GM19463 (cell line): ENCODE data around the gene CLEC4F.

Experiments used
- ATAC-seq: cut with Tn5 transposase; IDR thresholded peaks from one replicate; pipeline ENCODE4 v1.9.1; 2021; ENCODE audit warnings: mild to moderate bottlenecking, moderate library complexity; ENCODE audit not compliant: unreplicated experiment

The CLEC4F gene

GRCh38 chr2:70790136-70790828 is 30.1 kb downstream of the CLEC4F start, which contains the start of gene FIGLA:
Gene FIGLA (minus strand): TSS chr2:70790643. CDS start chr2:70790638, 5 bp downstream.
- no peak for ATAC-seq

DNA sequence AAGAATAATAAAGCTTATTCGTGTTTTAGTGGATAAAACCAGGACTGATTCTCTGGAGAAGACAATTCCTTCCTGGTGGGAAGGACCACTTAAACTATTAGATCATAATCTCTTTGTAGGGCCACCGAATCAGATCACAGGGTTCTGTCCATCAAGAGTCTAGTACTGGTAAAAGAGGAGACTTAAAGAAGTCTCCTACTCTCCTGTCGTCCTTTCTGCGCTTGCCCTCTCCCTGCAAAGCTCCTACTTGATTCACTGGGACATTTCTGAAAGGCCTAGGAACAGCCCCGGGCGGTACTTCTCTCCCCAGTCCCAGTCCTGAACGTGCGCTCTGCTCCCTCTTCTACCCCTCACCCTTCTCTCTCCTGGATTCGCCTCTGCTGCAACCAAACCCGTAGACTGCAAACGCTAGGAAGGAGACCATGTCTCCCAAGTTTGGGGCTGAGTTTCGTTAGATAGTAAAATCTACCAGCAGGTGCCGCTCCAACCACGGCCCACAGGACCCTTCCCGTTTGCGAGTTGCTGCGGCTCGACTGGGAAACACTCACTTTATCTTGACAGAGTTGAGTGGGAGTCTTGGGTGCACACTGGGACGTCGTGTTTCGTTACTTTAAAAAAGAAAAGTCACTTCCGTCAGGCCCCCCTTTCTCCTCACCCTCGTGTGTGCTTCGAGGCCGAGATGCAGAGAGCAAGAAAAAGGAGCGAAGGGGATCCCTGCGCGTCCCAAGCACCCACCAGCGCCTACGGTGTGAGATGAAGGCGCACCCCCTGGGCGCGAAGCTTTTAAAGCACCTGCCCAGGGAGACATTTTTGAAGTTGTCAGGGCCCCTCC is 30.9 kb downstream of the CLEC4F start:
- no peak for ATAC-seq

DNA sequence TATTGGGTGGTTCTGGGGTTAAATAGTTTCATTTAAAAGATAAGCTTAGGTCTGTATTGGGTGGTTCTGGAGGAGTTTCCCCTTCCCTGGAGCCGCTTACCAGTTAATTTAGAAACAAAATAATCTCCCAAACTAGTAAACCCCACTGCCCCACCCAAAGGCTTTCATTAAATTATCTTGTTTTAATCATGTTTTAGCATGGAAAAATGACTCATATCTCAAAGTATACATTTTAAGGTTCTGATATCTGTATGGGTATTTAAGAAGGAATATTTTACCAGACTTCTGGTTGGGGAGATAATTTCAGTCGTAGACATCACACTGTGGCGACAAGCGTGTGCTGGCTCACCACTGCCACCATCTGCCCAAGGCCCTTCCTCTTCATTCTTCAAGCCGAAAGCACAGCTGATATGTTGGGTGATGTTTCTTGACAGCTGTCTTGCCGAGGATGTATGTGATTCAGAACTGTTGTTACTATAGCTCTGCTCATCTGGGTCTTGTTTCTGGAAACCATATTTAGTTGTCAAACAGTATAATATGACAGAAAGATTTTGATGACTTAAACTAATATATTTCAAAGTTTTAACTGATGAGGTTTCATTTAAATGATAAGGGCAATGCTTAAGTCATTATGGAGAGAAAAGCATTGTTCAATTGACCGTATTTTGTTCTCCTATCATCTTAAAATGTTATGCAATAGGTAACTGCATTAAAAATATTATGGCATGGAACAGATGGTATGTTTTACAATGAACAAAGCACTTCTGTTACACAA is 35.1 kb downstream of the CLEC4F start:
- peak; percentile 45 for ATAC-seq

DNA sequence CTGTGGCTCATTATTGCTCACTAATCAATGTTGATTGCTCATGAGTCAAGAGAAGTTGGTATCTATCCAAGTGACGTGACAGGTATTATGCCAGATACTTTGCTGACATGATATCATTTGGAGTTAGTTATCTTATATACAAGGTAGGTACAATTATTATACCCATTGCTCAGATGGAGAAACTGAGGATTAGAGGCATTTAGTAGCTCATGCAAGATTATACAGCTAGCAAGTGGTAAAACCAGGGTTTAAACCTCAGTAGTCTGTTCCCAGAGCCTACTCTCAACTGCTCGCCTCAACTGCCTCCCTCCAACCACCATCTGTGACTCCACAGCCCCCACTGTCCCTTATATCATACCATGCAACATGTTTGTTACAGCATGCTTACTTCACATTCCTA is 36.1 kb downstream of the CLEC4F start:
- ATAC-seq: no peak

DNA sequence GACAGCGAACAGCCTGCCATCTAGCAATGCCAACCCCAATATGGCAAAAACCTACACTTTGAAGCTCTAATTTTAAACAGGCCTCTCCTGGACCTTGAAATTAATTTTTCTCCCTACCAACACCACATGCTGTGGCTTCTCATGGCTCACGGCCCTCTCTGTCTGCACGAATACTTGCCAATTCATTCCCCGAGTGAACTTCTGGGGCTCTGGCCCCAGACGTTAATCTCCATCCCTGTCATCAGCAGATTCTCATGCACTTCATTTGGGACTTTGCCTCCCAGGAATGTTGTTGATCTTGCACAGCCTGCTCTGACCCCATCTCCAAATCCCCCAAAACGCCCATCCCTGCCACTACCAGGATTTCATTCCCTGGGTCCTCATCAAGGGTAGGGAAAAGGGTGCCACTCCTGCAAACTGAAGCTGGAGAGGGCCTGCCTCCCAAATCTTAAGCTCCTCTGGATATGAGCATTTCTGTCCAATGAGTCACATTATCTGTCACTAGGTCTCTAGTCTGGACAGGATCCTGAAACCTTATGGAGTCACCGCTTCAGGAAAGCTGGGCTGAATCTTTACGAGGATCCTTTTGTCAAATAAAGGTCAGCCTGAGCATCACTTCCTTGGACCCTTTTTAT is 40.4 kb downstream of the CLEC4F start:
- no peak for ATAC-seq

DNA sequence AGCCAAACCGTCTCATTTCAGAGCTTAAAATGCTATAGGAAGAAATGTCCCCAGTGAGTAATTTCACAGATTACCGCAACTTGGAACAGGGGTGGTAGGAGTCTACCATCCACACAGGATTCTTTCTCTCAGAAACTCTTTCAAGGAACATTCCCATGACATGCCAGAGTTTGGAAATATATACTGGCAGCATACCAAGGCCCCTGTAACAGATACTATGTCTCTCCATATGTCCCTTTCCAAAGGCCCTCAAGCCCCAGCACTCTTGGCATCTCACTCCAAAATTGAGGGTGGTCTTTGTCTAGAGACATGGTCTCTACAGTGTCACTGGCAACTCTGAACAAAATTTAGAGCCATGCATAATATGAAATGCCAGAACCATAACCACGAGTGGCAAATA is 40.9 kb downstream of the CLEC4F start:
- no peak for ATAC-seq

- ATAC-seq: no peak
Observed at GRCh38 chr2:70778676-70779075, 41.7 kb downstream of the CLEC4F start.

- ATAC-seq: no peak
Observed at GRCh38 chr2:70777450-70777849, 42.9 kb downstream of the CLEC4F start.

GRCh38 chr2:70776266-70776665 is 44.1 kb downstream of the CLEC4F start:
- no peak for ATAC-seq

- ATAC-seq: no peak
Observed at GRCh38 chr2:70775141-70775540, 45.3 kb downstream of the CLEC4F start.

DNA sequence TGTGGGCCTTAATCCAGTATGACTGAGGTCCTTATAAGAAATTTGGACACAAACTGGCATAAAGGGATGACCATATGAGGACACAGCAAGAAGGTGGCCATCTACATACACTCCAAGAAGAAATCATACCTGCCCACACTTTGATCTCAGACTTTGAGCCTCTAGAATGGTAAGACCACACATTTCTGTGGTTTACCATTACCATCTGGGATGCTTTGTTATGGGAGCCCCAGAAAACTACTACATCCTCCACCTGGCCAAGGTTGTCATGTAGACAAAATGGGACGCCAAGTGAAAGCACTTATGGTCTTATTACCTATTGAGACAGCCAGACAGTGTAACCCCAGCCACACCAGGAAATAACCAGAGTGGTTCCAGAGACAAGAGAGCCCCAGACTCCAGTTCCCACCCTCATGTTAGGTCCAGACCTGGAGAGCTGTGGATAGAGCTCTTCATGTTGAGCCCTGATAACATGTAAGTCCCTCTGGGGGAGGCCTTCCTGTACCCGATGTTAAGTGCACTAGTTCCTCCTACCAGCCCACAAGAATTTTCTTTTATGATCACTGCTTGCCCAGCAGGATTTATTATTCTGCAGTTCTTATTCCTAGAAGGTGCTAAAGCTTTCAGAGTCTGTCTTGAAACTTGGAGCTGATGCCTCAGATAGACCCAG is 47.8 kb downstream of the CLEC4F start:
- no peak for ATAC-seq

- peak; percentile 89 for ATAC-seq
Observed at GRCh38 chr2:70771446-70771845, 49.0 kb downstream of the CLEC4F start.

DNA sequence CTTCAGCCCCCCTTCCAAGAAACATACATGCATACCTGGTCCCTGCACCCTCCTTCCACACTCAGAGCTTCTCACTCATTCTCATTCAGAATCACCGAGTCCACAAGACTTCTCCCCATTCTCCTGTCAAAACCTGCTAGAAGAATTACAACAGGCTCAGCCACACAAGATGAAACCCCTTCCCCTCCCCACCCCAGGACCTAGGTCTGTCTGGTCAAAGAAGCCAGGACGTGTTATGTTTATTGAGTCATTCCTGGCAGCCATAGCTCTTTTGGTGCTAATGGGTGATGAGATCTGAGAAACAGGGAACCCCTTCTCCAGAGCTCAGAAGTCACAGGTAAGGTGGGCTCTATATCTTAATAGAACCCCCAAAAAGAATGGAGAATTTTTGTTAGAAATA is 50.9 kb downstream of the CLEC4F start:
- ATAC-seq: no peak

DNA sequence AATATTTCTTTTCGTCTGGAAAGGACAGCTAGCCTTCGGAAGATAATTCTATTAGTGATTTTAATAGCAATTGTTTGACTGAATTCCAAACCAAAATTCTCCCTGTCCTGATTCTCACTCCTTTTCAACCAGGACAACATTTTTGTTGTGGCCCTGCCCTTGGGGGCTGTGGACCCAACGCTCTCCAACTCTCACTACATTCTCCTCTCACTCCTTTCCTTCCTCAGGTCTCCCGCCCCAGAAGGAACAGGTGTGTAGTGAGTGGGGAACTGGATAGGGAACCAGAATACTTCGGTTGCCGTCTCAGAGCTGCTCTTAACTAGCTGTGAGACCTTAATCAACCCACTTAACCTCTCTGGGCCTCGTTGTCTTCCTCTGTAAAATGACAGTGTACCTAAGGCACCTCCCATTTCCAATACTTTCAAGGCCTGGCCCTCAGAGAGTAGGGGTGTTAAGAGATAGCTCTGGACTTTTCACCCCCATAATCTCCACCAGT is 51.8 kb downstream of the CLEC4F start:
- ATAC-seq: no peak

- no peak for ATAC-seq
Observed at GRCh38 chr2:70767699-70768589, 52.5 kb downstream of the CLEC4F start, which contains the start of gene ADD2. Gene ADD2 (minus strand): TSS chr2:70768200. CDS start chr2:70706408, 61,792 bp downstream.

- no peak for ATAC-seq
Observed at GRCh38 chr2:70767079-70767698, 53.2 kb downstream of the CLEC4F start.

GRCh38 chr2:70766357-70767078 is 53.9 kb downstream of the CLEC4F start:
- ATAC-seq: no peak

DNA sequence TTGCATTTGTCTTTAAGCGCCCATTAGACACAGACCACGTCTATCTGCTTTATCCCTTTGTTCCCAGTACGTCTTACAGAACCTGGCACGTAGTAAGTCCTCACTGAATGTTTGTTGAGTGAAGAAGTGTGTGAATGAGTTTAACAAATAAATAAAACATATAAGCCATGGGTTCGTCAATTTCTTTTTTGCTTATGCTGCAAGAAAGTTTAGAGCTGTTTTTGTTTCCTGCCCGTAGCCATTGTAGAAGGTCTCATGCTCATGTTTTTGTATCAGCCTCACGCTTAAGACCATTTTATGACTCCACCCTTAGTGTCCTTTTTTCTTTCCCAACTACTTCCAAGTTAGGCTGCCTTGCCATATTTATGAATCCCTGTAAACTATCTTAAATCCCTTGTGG is 54.9 kb downstream of the CLEC4F start:
- ATAC-seq: no peak
